H1 (cell line): ENCODE data around the gene PSME4. TPM values are rescaled to one million over a fixed set of nuclear protein-coding genes. Genes with fewer than 3 reads are reported as not detected.

Experiments used
- CEBPB ChIP-seq: IDR thresholded peaks from 2 replicates; pipeline ENCODE4 v1.6.1; 2012; ENCODE audit warnings: low read depth, low read length
- KDM1A ChIP-seq: fragments of 200-600, 300-600 bp; sonication (generic); IDR thresholded peaks from 2 replicates; pipeline ENCODE4 v1.7.1; 2016; ENCODE audit warnings: mild to moderate bottlenecking, low read length, borderline replicate concordance
- polyA plus RNA-seq, 7 experiments: library from polyadenylated mRNA; depleted of rRNA in 3 of 7; stranded (reverse) in 5 of 7; unstranded in 2 of 7; fragments of >200 nt in 5 of 7; fragments of 200-250 nt in 2 of 7; gene quantifications; 1 replicate in 5 of 7; 2 replicates in 1 of 7; 4 replicates in 1 of 7; pipeline versions ENCODE4 v1.2.1 to v1.2.3, GENCODE V29; 2011 to 2013; ENCODE audit warnings: missing spikeins in 2 of 7, mixed read lengths in 2 of 7
- total RNA-seq: library from RNA; stranded (reverse); fragmentation: NEBNext Ultra II Directional; extraction: Animal tissue kit (Norgen Biotek cat#: 25700); gene quantifications from 2 replicates; pipeline ENCODE4 v1.2.1, GENCODE V29; 2021

PSME4 gene
- total and polyA plus RNA-seq, 2 of the 8 experiments (the other 6 are each of a cell fraction or from before 2014, with no cell fraction given), result 42.2 to 116 TPM

DNA sequence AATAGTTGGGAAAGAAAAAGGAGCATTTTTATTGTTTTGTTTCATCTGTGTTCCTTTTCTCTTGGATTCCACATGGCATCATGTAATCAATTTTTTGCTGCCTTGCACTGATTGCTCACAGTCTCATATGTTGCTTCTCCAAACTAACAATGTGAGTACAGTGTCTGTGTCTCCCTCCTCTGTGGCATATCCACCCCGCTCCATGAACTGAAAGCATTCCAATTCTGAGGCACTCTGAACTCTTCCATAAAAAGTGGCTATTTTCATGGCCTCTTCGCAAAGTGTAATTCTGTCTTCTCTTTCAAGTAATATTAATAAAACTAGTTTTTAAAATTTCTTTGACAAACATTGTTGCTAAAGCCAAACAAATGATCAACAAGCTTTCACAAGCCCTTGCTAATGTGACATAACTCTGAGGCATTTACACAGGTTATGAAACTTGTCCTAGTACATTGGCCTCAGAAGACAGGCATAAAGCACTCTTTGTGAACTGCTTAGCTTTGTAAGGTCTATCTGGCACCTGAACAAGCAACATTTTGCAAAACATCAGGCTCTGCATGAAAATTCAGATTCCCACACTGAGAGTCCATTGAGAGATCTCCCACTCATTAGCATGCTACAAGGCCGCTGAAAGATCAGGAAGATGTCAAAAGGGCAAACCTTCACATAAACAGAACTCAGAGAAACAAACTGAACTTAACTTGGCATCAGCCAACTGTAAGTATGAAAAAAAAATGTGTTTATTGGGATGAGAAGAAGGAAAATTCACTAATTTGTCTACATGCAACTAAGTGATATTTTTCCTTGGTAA lies 144.0 kb downstream of the PSME4 start (continued):
- TF ChIP-seq KDM1A, result no peak
- no peak for TF ChIP-seq CEBPB
